K562 (cell line): Measurements from ENCODE around the gene ZNF839.

Experiments used
- CHD4 ChIP-seq: fragments of 200-600 bp; sonication (generic); IDR thresholded peaks from 3 replicates; pipeline ENCODE4 v1.6.1; 2012; ENCODE audit warnings: low read depth, mild to moderate bottlenecking, mixed read lengths, low read length, inconsistent platforms; ENCODE audit not compliant: insufficient read depth, insufficient replicate concordance, poor library complexity, severe bottlenecking
- CREM ChIP-seq: IDR thresholded peaks from 2 replicates; pipeline ENCODE4 v1.6.1; 2014; ENCODE audit warnings: antibody characterized with exemption, low read depth
- FOXK1 ChIP-seq: sonication (generic); formaldehyde crosslinking; IDR thresholded peaks from 2 replicates; pipeline ENCODE4 v1.8.0; 2022; ENCODE audit warnings: missing genetic modification reagents, mild to moderate bottlenecking, borderline replicate concordance
- HMGXB4 ChIP-seq: sonication (generic); formaldehyde crosslinking; IDR thresholded peaks from 2 replicates; pipeline ENCODE4 v1.8.1; 2023; ENCODE audit warnings: mild to moderate bottlenecking, missing genetic modification reagents
- HOXB6 ChIP-seq: fragments of 250-450 bp; sonication (Bioruptor Pico); IDR thresholded peaks from 2 replicates; pipeline ENCODE4 v1.5.1; 2022; ENCODE audit warnings: mild to moderate bottlenecking, borderline replicate concordance
- POLR2A ChIP-seq: fragments of 450-650 bp; conservative IDR thresholded peaks from 2 replicates; pipeline ENCODE4 v1.6.1; 2016
- POLR2H ChIP-seq: IDR thresholded peaks from 2 replicates; pipeline ENCODE4 v1.6.1; 2016; ENCODE audit warnings: missing genetic modification characterization, low read depth, mild to moderate bottlenecking, control low read depth, missing compliant biosample characterization, moderate library complexity
- SIN3A ChIP-seq, 2 experiments: fragments of 150-350 bp in 1 of 2; IDR thresholded peaks; 2 replicates each; pipeline ENCODE4 v1.6.1; 2011 to 2016; ENCODE audit warnings: borderline replicate concordance in 2 of 2, low read depth in 2 of 2, low read length in 2 of 2, mild to moderate bottlenecking in 2 of 2, moderate library complexity in 2 of 2; ENCODE audit not compliant: control insufficient read depth in 1 of 2
- SP1 ChIP-seq: sonication (generic); formaldehyde crosslinking; IDR thresholded peaks from 2 replicates; pipeline ENCODE4 v1.8.1; 2022; ENCODE audit warnings: mild to moderate bottlenecking, missing genetic modification reagents
- TFAP4 ChIP-seq: sonication (generic); formaldehyde crosslinking; IDR thresholded peaks from 2 replicates; pipeline ENCODE4 v1.8.0; 2022; ENCODE audit warnings: missing genetic modification reagents, mild to moderate bottlenecking, moderate library complexity, borderline replicate concordance
- ZNF354B ChIP-seq: fragments of 250-450 bp; sonication (Bioruptor Pico); IDR thresholded peaks from 2 replicates; pipeline ENCODE4 v1.4.0; 2020
- TF ChIP-seq, protein P1 (sequence below), 3 experiments: IDR thresholded peaks in 2 of 3; conservative IDR thresholded peaks in 1 of 3; 2 replicates each; pipeline ENCODE4 v1.5.1; 2011 to 2012; ENCODE audit warnings: low read length in 3 of 3, mild to moderate bottlenecking in 3 of 3, control low read depth in 2 of 3, improper control_type of control experiment in 1 of 3, inconsistent platforms in 1 of 3, low read depth in 1 of 3, mixed read lengths in 1 of 3, moderate library complexity in 1 of 3; ENCODE audit not compliant: insufficient read depth in 2 of 3
- TF ChIP-seq, protein P2 (sequence below): sonication (generic); formaldehyde crosslinking; IDR thresholded peaks from 2 replicates; pipeline ENCODE4 v1.8.0; 2023; ENCODE audit warnings: mild to moderate bottlenecking, missing genetic modification reagents

DNA sequence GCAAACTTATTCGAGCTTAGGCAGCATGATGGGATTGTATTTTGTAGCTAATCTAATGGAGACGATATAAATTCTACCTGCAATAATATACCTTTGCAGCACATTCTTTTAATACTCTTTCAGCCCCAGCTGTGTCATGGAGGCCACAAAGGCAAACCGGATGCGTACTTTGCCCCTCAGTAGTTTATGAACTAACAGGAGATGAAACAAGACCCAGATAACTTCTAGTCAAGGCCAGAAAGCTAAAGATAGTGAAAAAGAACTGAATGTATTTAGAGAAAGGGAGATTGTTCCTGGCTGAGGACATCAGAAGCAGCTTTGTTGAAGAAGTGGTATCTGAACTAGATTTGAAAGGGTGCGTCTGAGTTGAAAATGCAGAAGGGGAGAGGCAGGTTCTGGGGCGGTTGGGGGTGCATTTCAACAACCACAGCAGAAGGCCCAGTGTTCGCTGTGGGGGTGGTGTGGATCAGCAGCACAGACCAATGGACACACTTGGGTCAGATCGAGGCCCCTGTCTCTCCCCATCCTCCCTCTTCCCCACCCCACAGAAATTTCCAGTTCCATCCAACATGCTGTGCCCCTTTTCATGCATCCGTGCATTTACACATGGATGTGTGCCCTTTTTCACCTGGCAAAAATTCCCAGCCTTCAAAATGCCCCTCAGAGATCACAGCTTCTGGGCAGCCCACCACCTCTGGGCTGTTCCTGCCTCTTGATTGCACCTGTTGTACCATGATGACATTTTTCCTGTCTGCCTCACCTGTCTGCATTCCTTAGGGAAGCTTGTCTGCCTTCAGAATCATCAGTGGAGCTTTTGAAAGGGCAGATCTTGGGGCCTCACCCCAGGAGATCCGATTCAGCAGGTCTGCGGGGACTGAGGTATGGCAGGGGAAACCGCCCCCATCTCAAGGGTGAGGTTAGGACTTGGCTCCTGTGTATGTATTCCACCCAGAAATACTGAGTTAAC, 2.2 kb downstream of the ZNF839 start:
- TF ChIP-seq, protein P1, sequence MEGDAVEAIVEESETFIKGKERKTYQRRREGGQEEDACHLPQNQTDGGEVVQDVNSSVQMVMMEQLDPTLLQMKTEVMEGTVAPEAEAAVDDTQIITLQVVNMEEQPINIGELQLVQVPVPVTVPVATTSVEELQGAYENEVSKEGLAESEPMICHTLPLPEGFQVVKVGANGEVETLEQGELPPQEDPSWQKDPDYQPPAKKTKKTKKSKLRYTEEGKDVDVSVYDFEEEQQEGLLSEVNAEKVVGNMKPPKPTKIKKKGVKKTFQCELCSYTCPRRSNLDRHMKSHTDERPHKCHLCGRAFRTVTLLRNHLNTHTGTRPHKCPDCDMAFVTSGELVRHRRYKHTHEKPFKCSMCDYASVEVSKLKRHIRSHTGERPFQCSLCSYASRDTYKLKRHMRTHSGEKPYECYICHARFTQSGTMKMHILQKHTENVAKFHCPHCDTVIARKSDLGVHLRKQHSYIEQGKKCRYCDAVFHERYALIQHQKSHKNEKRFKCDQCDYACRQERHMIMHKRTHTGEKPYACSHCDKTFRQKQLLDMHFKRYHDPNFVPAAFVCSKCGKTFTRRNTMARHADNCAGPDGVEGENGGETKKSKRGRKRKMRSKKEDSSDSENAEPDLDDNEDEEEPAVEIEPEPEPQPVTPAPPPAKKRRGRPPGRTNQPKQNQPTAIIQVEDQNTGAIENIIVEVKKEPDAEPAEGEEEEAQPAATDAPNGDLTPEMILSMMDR (IDR thresholded peaks at IDR 0.05 in 2 of 3, conservative IDR thresholded peaks at IDR 0.05 in 1 of 3; ENCODE audit: insufficient read depth in 2 of 3, low read depth in 1 of 3, low read length in 3 of 3) = no peak
- TF ChIP-seq CHD4 (no peak), HOXB6 (CRISPR knock-in tag) (no peak), SP1 (CRISPR knock-in tag) (no peak), TFAP4 (CRISPR knock-in tag) (no peak), HMGXB4 (CRISPR knock-in tag) (no peak), SIN3A (IDR thresholded peaks at IDR 0.05; ENCODE audit: borderline replicate concordance in 2 of 2, control insufficient read depth in 1 of 2, low read depth in 2 of 2, low read length in 2 of 2) (no peak), ZNF354B (CRISPR knock-in tag) (no peak), FOXK1 (no peak), CREM (no peak), POLR2H (tag) (no peak), POLR2A (no peak)
- TF ChIP-seq, protein P2, sequence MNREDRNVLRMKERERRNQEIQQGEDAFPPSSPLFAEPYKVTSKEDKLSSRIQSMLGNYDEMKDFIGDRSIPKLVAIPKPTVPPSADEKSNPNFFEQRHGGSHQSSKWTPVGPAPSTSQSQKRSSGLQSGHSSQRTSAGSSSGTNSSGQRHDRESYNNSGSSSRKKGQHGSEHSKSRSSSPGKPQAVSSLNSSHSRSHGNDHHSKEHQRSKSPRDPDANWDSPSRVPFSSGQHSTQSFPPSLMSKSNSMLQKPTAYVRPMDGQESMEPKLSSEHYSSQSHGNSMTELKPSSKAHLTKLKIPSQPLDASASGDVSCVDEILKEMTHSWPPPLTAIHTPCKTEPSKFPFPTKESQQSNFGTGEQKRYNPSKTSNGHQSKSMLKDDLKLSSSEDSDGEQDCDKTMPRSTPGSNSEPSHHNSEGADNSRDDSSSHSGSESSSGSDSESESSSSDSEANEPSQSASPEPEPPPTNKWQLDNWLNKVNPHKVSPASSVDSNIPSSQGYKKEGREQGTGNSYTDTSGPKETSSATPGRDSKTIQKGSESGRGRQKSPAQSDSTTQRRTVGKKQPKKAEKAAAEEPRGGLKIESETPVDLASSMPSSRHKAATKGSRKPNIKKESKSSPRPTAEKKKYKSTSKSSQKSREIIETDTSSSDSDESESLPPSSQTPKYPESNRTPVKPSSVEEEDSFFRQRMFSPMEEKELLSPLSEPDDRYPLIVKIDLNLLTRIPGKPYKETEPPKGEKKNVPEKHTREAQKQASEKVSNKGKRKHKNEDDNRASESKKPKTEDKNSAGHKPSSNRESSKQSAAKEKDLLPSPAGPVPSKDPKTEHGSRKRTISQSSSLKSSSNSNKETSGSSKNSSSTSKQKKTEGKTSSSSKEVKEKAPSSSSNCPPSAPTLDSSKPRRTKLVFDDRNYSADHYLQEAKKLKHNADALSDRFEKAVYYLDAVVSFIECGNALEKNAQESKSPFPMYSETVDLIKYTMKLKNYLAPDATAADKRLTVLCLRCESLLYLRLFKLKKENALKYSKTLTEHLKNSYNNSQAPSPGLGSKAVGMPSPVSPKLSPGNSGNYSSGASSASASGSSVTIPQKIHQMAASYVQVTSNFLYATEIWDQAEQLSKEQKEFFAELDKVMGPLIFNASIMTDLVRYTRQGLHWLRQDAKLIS (CRISPR knock-in tag) = no peak
